Loucy (cell line): Measurements from ENCODE around the gene PRDM4.

Source experiments
- H2AFZ ChIP-seq: fragments of 200-600 bp; sonication (generic); 2 replicates; pipeline ENCODE4 v1.6.0; 2016; ENCODE audit warnings: antibody characterized with exemption, mild to moderate bottlenecking, low read length, moderate library complexity
- H3F3A ChIP-seq: fragments of 200-600 bp; 2 replicates; pipeline ENCODE4 v1.6.0; 2016; ENCODE audit warnings: antibody characterized with exemption, low read depth, mild to moderate bottlenecking
- H3K27me3 ChIP-seq: fragments of 200-600 bp; sonication (generic); 2 replicates; pipeline ENCODE4 v1.6.1; 2014; ENCODE audit warnings: low read length, mild to moderate bottlenecking; ENCODE audit not compliant: insufficient read depth, poor library complexity, severe bottlenecking
- H3K36me3 ChIP-seq: fragments of 200-600 bp; sonication (generic); 2 replicates; pipeline ENCODE4 v1.6.1; 2016; ENCODE audit warnings: low read length; ENCODE audit not compliant: insufficient read depth
- H3K4me1 ChIP-seq: fragments of 200-600 bp; sonication (generic); 2 replicates; pipeline ENCODE4 v1.5.1; 2014; ENCODE audit warnings: low read length, mild to moderate bottlenecking; ENCODE audit not compliant: insufficient read depth, poor library complexity, severe bottlenecking
- H3K4me2 ChIP-seq: fragments of 200-600 bp; sonication (generic); 2 replicates; pipeline ENCODE4 v1.6.0; 2014; ENCODE audit warnings: antibody characterized with exemption, low read length, low read depth, mild to moderate bottlenecking; ENCODE audit not compliant: poor library complexity, severe bottlenecking
- H3K4me3 ChIP-seq: fragments of 200-600 bp; sonication (generic); 2 replicates; pipeline ENCODE4 v1.5.1; 2014; ENCODE audit warnings: low read length, mild to moderate bottlenecking, mixed read lengths; ENCODE audit not compliant: poor library complexity, severe bottlenecking
- H3K79me2 ChIP-seq: fragments of 200-600 bp; sonication (generic); 2 replicates; pipeline ENCODE4 v1.6.1; 2014; ENCODE audit warnings: low read length; ENCODE audit not compliant: insufficient read depth
- H3K9ac ChIP-seq: fragments of 200-600 bp; sonication (generic); 2 replicates; pipeline ENCODE4 v1.6.0; 2014; ENCODE audit warnings: mild to moderate bottlenecking, low read depth, low read length, moderate library complexity; ENCODE audit not compliant: poor library complexity, severe bottlenecking
- H3K9me2 ChIP-seq: fragments of 200-600 bp; sonication (generic); replicated peaks from 2 replicates; pipeline ENCODE4 v1.6.1; 2016; ENCODE audit warnings: low read depth, low read length, mixed read lengths
- H3K9me3 ChIP-seq: fragments of 200-600 bp; sonication (generic); 2 replicates; pipeline ENCODE4 v1.6.1; 2014; ENCODE audit warnings: mild to moderate bottlenecking, antibody characterized with exemption, low read length, low read depth; ENCODE audit not compliant: insufficient read depth
- H4K20me1 ChIP-seq: fragments of 200-600 bp; sonication (generic); 2 replicates; pipeline ENCODE4 v1.6.0; 2014; ENCODE audit warnings: antibody characterized with exemption, low read length, mild to moderate bottlenecking; ENCODE audit not compliant: insufficient read depth, poor library complexity, severe bottlenecking
- CTCF ChIP-seq: fragments of 200-600 bp; sonication (generic); conservative IDR thresholded peaks from 2 replicates; pipeline ENCODE4 v1.5.1; 2014; ENCODE audit warnings: mild to moderate bottlenecking, antibody characterized with exemption, low read length
- EZH2phosphoT487 ChIP-seq: fragments of 200-600 bp; IDR thresholded peaks from 2 replicates; pipeline ENCODE4 v1.6.1; 2018; ENCODE audit warnings: antibody characterized with exemption, mild to moderate bottlenecking, moderate library complexity, borderline replicate concordance

PRDM4 gene

GRCh38 chr12:107803092-107803491 lies 42.2 kb upstream of the PRDM4 start:
- Histone ChIP-seq H3K9me2 (no peaks in the 10 kb centered on the region), H2AFZ (peak overlapping the region; percentile 16; the same call in 1 of the 2 replicates), H3K79me2 (no peaks in the 10 kb centered on the region), H3K9me3 (no peaks in the 10 kb centered on the region), H3K4me2 (no peak overlapping the region), H3K9ac (no peak overlapping the region), H4K20me1 (no peaks in the 10 kb centered on the region), H3K4me3 (no peak overlapping the region), H3F3A (no peaks in the 10 kb centered on the region), H3K36me3 (no peaks in the 10 kb centered on the region), H3K4me1 (no peaks in the 10 kb centered on the region), H3K27me3 (no peaks in the 10 kb centered on the region)
- TF ChIP-seq CTCF: no peak
- TF ChIP-seq EZH2phosphoT487: no peak

- Histone ChIP-seq H3F3A (no peaks in the 10 kb centered on the region), H3K4me2 (no peak overlapping the region), H3K4me3 (no peak overlapping the region), H3K9me2 (no peaks in the 10 kb centered on the region), H3K9ac (no peak overlapping the region), H3K4me1 (no peaks in the 10 kb centered on the region), H3K36me3 (no peaks in the 10 kb centered on the region), H2AFZ (no peak overlapping the region), H3K9me3 (no peaks in the 10 kb centered on the region), H4K20me1 (no peaks in the 10 kb centered on the region), H3K27me3 (no peaks in the 10 kb centered on the region), H3K79me2 (no peaks in the 10 kb centered on the region)
- TF ChIP-seq CTCF (no peak), EZH2phosphoT487 (no peak)
Measured at GRCh38 chr12:107801150-107801549, 40.2 kb upstream of the PRDM4 start.

GRCh38 chr12:107798580-107798979 lies 37.6 kb upstream of the PRDM4 start:
- H3K36me3 ChIP-seq: no peaks in the 10 kb centered on the region
- H3K9ac ChIP-seq: no peak overlapping the region
- H2AFZ ChIP-seq: no peak overlapping the region
- no peaks in the 10 kb centered on the region for H3F3A ChIP-seq
- H3K4me2 ChIP-seq: no peak overlapping the region
- H3K9me2 ChIP-seq: no peaks in the 10 kb centered on the region
- TF ChIP-seq EZH2phosphoT487 (no peak), CTCF (no peak)
- H4K20me1 ChIP-seq: no peaks in the 10 kb centered on the region
- H3K79me2 ChIP-seq: no peaks in the 10 kb centered on the region
- H3K4me1 ChIP-seq: no peaks in the 10 kb centered on the region
- H3K4me3 ChIP-seq: no peak overlapping the region
- H3K9me3 ChIP-seq: no peaks in the 10 kb centered on the region
- no peaks in the 10 kb centered on the region for H3K27me3 ChIP-seq
